ENCODE results near the gene RPS2. TPM values are rescaled to one million over a fixed set of nuclear protein-coding genes. Genes with fewer than 3 reads are reported as not detected.
"Not testable (repeated sequence)": the region's sequence is repeated elsewhere in the genome, so short reads cannot be mapped to it uniquely, and the experiment has no call there.

RPS2 gene
- total RNA-seq, 1 donor from 2014 or later = 2,011 TPM

GRCh38 chr16:1942810-1943726, 21.6 kb downstream of the RPS2 start, which contains the start of gene MSRB1:
MSRB1 (minus strand) TSS chr16:1943199; CDS start chr16:1943156, 43 bp downstream.
- DNase-seq (ENCODE audit: low read depth in 2 of 2) = peak; percentile 97 to 99

DNA sequence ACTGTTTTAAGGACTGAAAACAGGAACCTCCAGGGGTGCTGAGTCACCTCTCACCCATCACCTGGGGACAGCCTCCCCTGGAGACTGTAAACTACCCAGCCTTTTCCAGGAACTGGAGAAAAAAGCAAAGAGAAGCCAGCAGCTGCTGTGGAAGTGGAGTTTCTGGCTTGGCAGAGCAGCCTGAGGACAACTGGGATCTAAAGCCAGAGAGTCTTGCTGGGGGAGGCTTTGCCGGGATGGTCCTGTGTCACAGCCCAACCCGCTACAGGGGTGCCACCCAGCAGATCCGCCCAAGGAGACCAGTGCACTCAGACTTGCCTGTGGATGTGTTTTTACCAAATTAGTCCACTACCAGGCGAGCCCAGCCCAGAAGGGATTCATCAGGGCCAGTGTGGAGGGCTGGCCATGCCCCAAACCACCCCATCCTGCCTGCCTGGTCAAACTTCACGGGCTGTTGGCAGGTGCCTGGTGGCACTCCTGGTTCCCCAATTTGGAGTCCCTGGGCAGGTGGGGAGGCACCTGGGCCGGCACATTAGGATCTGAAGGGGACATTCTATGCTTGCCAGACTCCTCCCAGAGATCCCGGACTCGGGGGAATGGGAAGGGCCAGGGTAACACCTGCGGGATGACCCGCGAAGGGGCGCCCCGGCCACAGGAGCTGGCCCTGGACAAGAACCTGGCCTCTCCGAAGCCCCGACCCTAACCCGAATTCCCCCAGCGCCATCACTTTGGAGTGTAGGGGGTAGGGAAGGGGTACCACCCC, 22.4 kb downstream of the RPS2 start:
- no peak for DNase-seq (ENCODE audit: low read depth in 2 of 2)

GRCh38 chr16:1941162-1942046, 23.2 kb downstream of the RPS2 start:
- DNase-seq (ENCODE audit: low read depth in 2 of 2) = no peak

DNA sequence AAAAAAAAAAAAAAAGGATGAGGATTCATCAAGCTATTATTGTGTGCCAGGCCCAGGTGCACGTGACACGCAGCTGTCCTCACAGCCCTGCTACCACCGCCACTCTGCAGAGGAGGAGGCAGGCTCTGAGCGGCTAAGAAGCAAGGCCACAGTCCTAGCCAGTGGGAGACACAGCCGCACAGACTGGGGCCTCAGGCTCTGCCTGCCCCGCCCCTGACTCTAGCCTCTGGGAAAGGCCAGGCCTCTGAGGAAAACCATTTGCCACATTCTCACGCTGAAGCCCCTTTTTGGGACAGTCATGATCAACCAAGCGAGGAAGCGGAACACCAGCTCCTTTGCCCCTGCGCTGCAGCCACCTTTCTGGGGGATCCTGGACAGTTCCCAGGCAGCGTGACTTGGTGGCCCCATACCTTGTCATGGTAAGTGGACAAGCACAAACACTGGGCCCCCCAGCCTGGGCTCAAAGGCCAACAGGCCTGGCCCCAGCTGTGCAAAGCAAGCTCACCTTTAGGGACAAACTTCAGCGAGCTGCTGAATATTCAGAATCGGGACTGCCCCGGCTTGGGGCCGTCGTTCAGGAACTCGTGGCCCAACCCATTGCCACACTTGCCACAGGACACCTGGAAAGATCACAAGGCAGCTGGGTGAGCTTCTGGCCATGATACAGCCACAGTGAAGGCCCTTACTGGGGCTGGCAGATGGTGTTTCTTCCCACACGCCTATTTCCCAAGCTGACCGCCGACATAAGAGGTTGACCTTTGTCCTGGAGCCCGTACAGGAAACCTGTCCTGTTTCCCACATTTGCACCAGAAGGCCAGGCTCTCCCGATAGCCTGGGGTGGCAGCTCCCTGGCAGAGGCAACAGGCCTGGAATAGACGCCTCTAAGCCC, 24.1 kb downstream of the RPS2 start:
- no peak for DNase-seq (ENCODE audit: low read depth in 2 of 2)

GRCh38 chr16:1939833-1940232, 24.8 kb downstream of the RPS2 start:
- DNase-seq (ENCODE audit: low read depth in 2 of 2) = not testable (repeated sequence)

DNA sequence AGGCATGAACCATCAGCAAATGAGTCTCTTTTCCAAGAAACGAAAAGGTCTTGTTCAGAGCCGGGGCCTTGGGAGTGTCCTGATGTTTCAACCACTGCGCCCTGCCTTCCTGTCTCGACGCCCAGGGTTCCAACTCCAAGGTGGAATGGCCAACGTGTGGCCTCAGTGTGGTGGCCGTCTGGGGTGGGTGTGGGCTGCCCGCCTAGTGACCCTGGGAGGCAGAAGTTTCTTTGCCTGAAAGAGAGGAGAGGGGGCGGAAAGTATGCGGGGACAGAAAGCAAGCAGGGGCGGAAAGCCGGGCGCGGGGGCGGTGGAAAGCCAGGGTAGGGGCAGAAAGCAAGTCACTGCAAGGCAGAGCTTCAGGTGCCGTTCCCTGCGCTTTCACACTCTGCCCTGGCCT, 25.7 kb downstream of the RPS2 start:
- DNase-seq (ENCODE audit: low read depth in 2 of 2) = no peak

GRCh38 chr16:1938316-1938715, 26.3 kb downstream of the RPS2 start:
- DNase-seq (ENCODE audit: low read depth in 2 of 2) = no peak

- no peak for DNase-seq (ENCODE audit: low read depth in 2 of 2)
Observed at GRCh38 chr16:1936945-1937479, 27.6 kb downstream of the RPS2 start.

- no peak for DNase-seq (ENCODE audit: low read depth in 2 of 2)
Observed at GRCh38 chr16:1933097-1933661, 31.4 kb downstream of the RPS2 start.

GRCh38 chr16:1932050-1933028, 32.3 kb downstream of the RPS2 start:
- peak in 1 of 2 donors; percentile 38 for DNase-seq (ENCODE audit: low read depth in 2 of 2)

DNA sequence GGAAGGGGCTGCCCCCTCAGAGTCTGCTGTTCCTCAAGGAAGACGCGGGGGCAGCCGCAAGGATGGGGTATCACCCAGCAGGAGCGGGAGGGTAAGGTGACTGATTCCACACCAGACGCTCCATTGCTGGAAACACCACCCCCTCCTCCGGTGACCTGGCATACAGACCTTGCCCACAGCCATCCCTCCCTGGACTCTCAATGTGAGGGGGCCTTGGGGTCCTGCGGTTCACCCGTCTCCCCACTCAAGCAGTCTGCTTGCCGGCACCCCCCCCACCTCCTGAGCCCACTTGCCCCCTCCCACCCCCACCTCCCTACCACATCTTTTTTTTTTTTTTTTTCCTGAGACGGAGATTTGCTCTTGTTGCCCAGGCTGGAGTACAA, 34.3 kb downstream of the RPS2 start:
- DNase-seq (ENCODE audit: low read depth in 2 of 2) = no peak

DNA sequence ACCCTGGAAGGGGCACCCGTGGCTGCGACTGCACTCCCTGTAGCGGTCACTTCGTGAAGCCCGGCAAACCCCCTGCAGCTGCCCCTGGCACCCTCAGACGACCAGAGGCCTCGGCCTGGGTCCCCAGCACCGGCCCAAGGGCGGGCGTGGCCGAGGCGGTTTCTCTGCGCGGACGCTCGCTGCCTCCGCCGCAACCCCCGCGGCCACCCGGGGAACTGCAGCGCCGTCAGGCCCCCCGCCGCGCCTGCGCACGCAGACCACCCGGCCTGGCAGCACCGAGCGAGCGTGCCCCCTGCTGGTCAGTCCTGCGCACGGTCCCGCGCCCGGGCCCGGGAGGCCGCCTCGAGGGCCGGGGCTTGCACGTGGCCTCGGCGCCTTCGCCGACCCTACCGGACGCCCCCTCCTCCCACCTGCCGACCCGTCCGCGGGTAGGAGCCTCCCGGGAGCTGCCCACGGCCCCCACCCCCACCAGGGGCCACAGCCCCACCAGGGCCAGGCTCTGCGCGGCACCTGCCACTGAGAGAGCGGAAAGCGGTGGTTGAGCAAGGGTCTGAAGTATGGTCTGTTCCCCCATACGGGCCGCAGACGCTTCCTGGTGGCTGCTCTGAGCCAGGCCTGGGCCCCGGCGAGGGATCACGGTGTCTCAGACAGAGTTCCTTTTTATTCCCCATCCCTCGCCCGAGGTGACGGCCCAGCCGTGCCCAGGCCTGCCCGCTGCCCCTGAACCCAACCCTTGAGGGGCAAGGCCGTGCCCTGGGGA, 34.9 kb downstream of the RPS2 start:
- DNase-seq (ENCODE audit: low read depth in 2 of 2) = peak; percentile 83 to 91

DNA sequence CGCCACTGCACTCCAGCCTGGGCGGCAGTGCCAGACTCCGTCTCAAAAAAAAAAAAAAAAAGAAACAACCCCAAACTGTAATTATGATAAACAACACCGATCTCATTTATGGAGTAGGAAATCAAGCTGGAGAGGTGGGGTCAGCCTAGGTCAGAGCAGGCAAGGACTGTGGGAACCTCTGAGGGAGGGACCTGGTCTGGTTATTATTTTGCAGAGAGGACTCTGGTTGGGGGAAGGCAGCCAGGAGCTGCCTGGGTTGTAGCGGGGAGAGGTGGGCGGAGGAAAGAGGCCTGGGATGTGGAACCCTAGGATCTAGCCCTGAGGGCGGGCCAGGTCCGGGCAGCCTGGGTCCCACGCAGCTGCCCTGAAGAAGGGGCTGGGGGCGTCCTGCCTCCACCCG, 35.5 kb downstream of the RPS2 start:
- DNase-seq (ENCODE audit: low read depth in 2 of 2) = peak in 1 of 2 donors; percentile 26

DNA sequence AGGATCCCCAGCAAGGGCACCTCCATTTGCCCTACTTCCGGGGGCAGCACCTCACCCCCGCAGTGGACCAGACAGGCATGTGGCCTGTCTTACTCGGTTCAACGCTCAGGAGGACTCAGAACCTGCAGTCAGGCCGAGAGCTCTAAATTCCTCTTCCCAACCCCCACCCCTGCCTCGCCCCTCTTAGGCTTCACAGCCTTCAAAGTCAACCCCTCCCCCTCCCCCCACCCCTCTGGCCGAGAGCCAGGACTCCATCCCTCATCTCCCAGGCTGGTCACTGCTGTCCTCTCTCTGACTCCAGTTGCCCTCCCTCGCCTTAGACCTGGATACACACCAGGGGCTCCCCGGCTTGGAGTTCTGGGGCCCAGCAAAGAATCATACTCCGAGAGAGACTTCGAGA, 38.4 kb downstream of the RPS2 start:
- no peak for DNase-seq (ENCODE audit: low read depth in 2 of 2)

DNA sequence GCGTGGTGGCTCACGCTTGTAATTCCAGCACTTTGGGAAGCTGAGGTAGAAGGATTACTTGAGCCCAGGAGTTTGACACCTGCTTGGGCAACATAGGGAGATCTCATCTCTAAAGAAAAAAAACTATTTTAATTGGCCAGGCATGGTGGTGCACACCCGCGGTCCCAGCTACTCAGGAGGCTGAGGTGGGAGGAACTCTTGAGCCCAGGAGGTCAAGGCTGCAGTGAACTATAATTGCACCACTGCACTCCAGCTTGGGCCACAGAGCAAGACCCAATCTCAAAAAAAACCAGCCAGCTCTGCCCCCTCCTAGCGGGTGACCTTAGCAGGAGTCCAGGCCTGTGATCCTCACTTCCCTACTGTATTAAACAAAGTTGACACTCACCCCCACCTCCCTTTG, 40.5 kb downstream of the RPS2 start:
- no peak for DNase-seq (ENCODE audit: low read depth in 2 of 2)

DNA sequence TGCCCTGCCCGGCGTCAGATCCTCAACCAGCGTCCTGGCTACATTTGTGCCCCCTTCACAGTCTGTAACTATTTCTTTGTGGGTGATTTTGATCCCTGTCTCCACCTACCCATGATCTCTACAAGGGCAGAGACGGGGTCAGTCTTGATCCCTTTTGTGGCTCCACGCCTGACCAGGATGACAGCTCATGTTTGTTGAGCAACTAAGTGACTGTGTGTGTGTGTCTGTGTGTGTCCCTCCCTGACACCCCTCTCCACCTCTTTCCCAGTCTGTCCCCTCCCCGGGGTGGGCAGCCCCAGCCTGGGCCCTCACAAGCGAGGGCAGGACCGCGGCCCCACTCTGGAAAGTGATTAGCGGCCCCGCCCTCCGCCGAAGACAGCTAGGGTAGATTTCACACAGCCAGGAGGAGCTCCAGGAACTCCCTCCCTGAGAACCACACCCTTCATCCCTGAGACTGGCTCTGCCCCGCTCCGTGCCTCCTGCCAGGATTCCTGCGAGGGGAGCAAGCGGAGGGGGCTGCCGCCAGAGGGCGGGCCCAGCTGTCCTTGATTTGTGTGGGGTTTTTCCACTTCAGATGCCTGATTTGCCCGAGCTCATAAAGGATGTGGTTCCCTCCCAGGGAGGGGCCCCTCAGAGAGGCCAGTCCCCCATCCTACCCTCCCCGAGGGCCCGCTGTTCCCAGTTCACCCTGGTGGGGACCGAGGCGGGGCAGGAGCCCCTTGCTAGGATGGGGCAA, 41.2 kb downstream of the RPS2 start:
- peak in 1 of 2 donors; percentile 48 for DNase-seq (ENCODE audit: low read depth in 2 of 2)

GRCh38 chr16:1922357-1922756, 42.3 kb downstream of the RPS2 start:
- DNase-seq (ENCODE audit: low read depth in 2 of 2) = no peak
